CD1c-positive myeloid dendritic cell (primary cell): ENCODE results near the gene OR5AS1.
"Not testable (repeated sequence)": the region's sequence is repeated elsewhere in the genome, so short reads cannot be mapped to it uniquely, and the experiment has no call there.

Experiments used
- DNase-seq: peaks from one replicate; pipeline ENCODE4 v3.0.0-alpha.2; 2016; ENCODE audit errors: extremely low spot score

OR5AS1 gene

GRCh38 chr11:56027354-56027753, at the start of gene OR5AS1:
TSS of gene OR5AS1 (plus strand) at chr11:56027654. CDS start at chr11:56030419, 2,765 bp downstream.
- DNase-seq: no peak

GRCh38 chr11:55994525-55994924, 32.9 kb upstream of the OR5AS1 start, which contains the start of gene OR5F1:
TSS of gene OR5F1 (minus strand) at chr11:55994625. CDS start at chr11:55994625, 0 bp downstream.
- no peak for DNase-seq

GRCh38 chr11:56010716-56011115, 16.7 kb upstream of the OR5AS1 start:
- no peak for DNase-seq

GRCh38 chr11:56013805-56014204, 13.6 kb upstream of the OR5AS1 start:
- no peak for DNase-seq

- DNase-seq: no peak
Observed at GRCh38 chr11:56045538-56045937, 18.1 kb downstream of the OR5AS1 start.

- DNase-seq: no peak
Observed at GRCh38 chr11:56048480-56048879, 21.0 kb downstream of the OR5AS1 start.

GRCh38 chr11:56049487-56049886, 22.0 kb downstream of the OR5AS1 start:
- no peak for DNase-seq

GRCh38 chr11:56056366-56056765, 28.9 kb downstream of the OR5AS1 start:
- DNase-seq: not testable (repeated sequence)

GRCh38 chr11:56057661-56058237, 30.3 kb downstream of the OR5AS1 start:
- not testable (repeated sequence) for DNase-seq

- DNase-seq: not testable (repeated sequence)
Observed at GRCh38 chr11:56058260-56058780, 30.9 kb downstream of the OR5AS1 start.

- no peak for DNase-seq
Observed at GRCh38 chr11:56066980-56067379, 39.5 kb downstream of the OR5AS1 start.
